ENCODE data around the gene B3GNT9. TPM values are rescaled to one million over a fixed set of nuclear protein-coding genes. Genes with fewer than 3 reads are reported as not detected.
"Not testable (repeated sequence)": the region's sequence is repeated elsewhere in the genome, so short reads cannot be mapped to it uniquely, and the experiment has no call there.

The B3GNT9 gene
- total RNA-seq, 1 experiment from 2014 or later: 6.8 TPM

GRCh38 chr16:67129422-67129821 is 21.4 kb downstream of the B3GNT9 start:
- Mint-ChIP-seq H3K27ac (ENCODE audit: unreplicated experiment) (no peak overlapping the region), H3K9me3 (ENCODE audit: low read depth, unreplicated experiment) (no peaks in the 10 kb centered on the region), H3K4me3 (ENCODE audit: low read depth, unreplicated experiment) (no peak overlapping the region), H3K27me3 (ENCODE audit: unreplicated experiment) (no peaks in the 10 kb centered on the region), H3K36me3 (ENCODE audit: insufficient read depth, unreplicated experiment) (peaks cover 9% of the 10 kb centered on the region), H3K4me1 (ENCODE audit: low read depth, unreplicated experiment) (no peaks in the 10 kb centered on the region)
- intact Hi-C loops (cut with micrococcal nuclease; ENCODE audit: unreplicated experiment): no loop called here
- BruUV-seq (replicated peaks): no TSS peak
- CTCF ChIA-PET: interaction anchor here (0.6 kb wide), 2 partner anchors 10 to 139 kb away, joined by 3 to 4 read pairs; no protein-coding TSS in a partner anchor
- no peak for TF ChIP-seq CTCF (IDR thresholded peaks at IDR 0.05; ENCODE audit: unreplicated experiment)
- DNase-seq: no peak

- H3K27ac Mint-ChIP-seq (ENCODE audit: unreplicated experiment): no peak overlapping the region
- CTCF ChIA-PET: interaction anchor here (0.6 to 1.5 kb wide), 2 partner anchors 12 to 139 kb away, joined by 4 read pairs; no protein-coding TSS in a partner anchor
- intact Hi-C loops (cut with micrococcal nuclease; ENCODE audit: unreplicated experiment): no loop called here
- no peaks in the 10 kb centered on the region for H3K4me1 Mint-ChIP-seq (ENCODE audit: low read depth, unreplicated experiment)
- no peak for DNase-seq
- BruUV-seq (replicated peaks): no TSS peak
- H3K27me3 Mint-ChIP-seq (ENCODE audit: unreplicated experiment): no peaks in the 10 kb centered on the region
- H3K36me3 Mint-ChIP-seq (ENCODE audit: insufficient read depth, unreplicated experiment): peaks cover 9% of the 10 kb centered on the region
- no peaks in the 10 kb centered on the region for H3K9me3 Mint-ChIP-seq (ENCODE audit: low read depth, unreplicated experiment)
- H3K4me3 Mint-ChIP-seq (ENCODE audit: low read depth, unreplicated experiment): no peak overlapping the region
- TF ChIP-seq CTCF (IDR thresholded peaks at IDR 0.05; ENCODE audit: unreplicated experiment): no peak
Observed at GRCh38 chr16:67128887-67129286, 21.9 kb downstream of the B3GNT9 start.

- Mint-ChIP-seq H3K4me3 (ENCODE audit: low read depth, unreplicated experiment) (no peak overlapping the region), H3K27me3 (ENCODE audit: unreplicated experiment) (no peaks in the 10 kb centered on the region), H3K36me3 (ENCODE audit: insufficient read depth, unreplicated experiment) (peaks cover 14% of the 10 kb centered on the region), H3K4me1 (ENCODE audit: low read depth, unreplicated experiment) (no peaks in the 10 kb centered on the region), H3K9me3 (ENCODE audit: low read depth, unreplicated experiment) (no peaks in the 10 kb centered on the region), H3K27ac (ENCODE audit: unreplicated experiment) (no peak overlapping the region)
- BruUV-seq (replicated peaks): no TSS peak
- DNase-seq: no peak
- TF ChIP-seq CTCF (IDR thresholded peaks at IDR 0.05; ENCODE audit: unreplicated experiment): no peak
- intact Hi-C loops (cut with micrococcal nuclease; ENCODE audit: unreplicated experiment): no loop called here
- CTCF ChIA-PET: interaction anchor here (1.5 kb wide), 1 partner anchor 12 kb away, joined by 4 read pairs; no protein-coding TSS in a partner anchor
Observed at GRCh38 chr16:67128417-67128816, 22.4 kb downstream of the B3GNT9 start.

GRCh38 chr16:67122799-67123198 is 28.0 kb downstream of the B3GNT9 start:
- H3K4me1 Mint-ChIP-seq (ENCODE audit: low read depth, unreplicated experiment); intact Hi-C loops (cut with micrococcal nuclease; ENCODE audit: unreplicated experiment); H3K27me3 Mint-ChIP-seq (ENCODE audit: unreplicated experiment); H3K9me3 Mint-ChIP-seq (ENCODE audit: low read depth, unreplicated experiment); H3K4me3 Mint-ChIP-seq (ENCODE audit: low read depth, unreplicated experiment); BruUV-seq (replicated peaks); H3K27ac Mint-ChIP-seq (ENCODE audit: unreplicated experiment); CTCF ChIA-PET; DNase-seq: not testable (repeated sequence)
- H3K36me3 Mint-ChIP-seq (ENCODE audit: insufficient read depth, unreplicated experiment): peaks cover 34% of the 10 kb centered on the region

GRCh38 chr16:67120025-67120424 is 30.8 kb downstream of the B3GNT9 start:
- no peaks in the 10 kb centered on the region for H3K9me3 Mint-ChIP-seq (ENCODE audit: low read depth, unreplicated experiment)
- no peak for TF ChIP-seq CTCF (IDR thresholded peaks at IDR 0.05; ENCODE audit: unreplicated experiment)
- H3K4me3 Mint-ChIP-seq (ENCODE audit: low read depth, unreplicated experiment): no peak overlapping the region
- H3K27me3 Mint-ChIP-seq (ENCODE audit: unreplicated experiment): no peaks in the 10 kb centered on the region
- intact Hi-C loops (cut with micrococcal nuclease; ENCODE audit: unreplicated experiment): no loop called here
- H3K4me1 Mint-ChIP-seq (ENCODE audit: low read depth, unreplicated experiment): peaks cover 4% of the 10 kb centered on the region
- BruUV-seq (replicated peaks): no TSS peak
- DNase-seq: no peak
- H3K36me3 Mint-ChIP-seq (ENCODE audit: insufficient read depth, unreplicated experiment): peaks cover 27% of the 10 kb centered on the region
- CTCF ChIA-PET: interaction anchor here (1.0 kb wide), 1 partner anchor 13 kb away, joined by 6 read pairs; no protein-coding TSS in a partner anchor
- no peak overlapping the region for H3K27ac Mint-ChIP-seq (ENCODE audit: unreplicated experiment)

Measured in Calu3 (cell line).